Endothelial cell of umbilical vein (primary cell): ENCODE results near the gene PSMC3. TPM values are rescaled to one million over a fixed set of nuclear protein-coding genes. Genes with fewer than 3 reads are reported as not detected.

Source experiments
- BruUV-seq: library from RNA; stranded (reverse); fragments of 400-500 nt; replicated peaks from 2 replicates; lab custom pipeline; 2021; lab: Mats Ljungman, UMichigan
- CTCF ChIA-PET: fragments of 300-600, 350-600 bp; sonication (Branson Sonifier 250); formaldehyde crosslinking; loops from one replicate; lab custom pipeline; 2021; ENCODE audit warnings: antibody characterized with exemption, inconsistent platforms; lab: Charles Lee
- POLR2A ChIA-PET: fragments of 300-600, 350-600 bp; sonication (Branson Sonifier 250); formaldehyde crosslinking; loops from one replicate; lab custom pipeline; 2021; ENCODE audit warnings: antibody characterized with exemption, inconsistent platforms; lab: Charles Lee
- DNase-seq: peaks from one replicate; pipeline ENCODE4 v3.0.0-alpha.2; 2011; ENCODE audit warnings: low read depth, low spot score
- FAIRE-seq: peaks from 2 replicates; lab custom pipeline; 2011; peaks lifted over from hg19 to GRCh38; lab: Jason Lieb, UNC
- H2AFZ ChIP-seq: 2 replicates; pipeline ENCODE4 v1.6.0; 2012; ENCODE audit warnings: low read depth, low read length, control low read depth, inconsistent platforms
- H3K27ac ChIP-seq: 2 replicates; pipeline ENCODE4 v1.5.1; 2011; ENCODE audit warnings: low read depth, mild to moderate bottlenecking, control low read depth, low read length, moderate library complexity; ENCODE audit not compliant: insufficient read depth
- H3K27me3 ChIP-seq, 2 experiments: 2 replicates each; pipeline versions ENCODE4 v1.6.0 to v1.6.1; 2011; ENCODE audit warnings: low read length in 2 of 2, mixed read lengths in 1 of 2; ENCODE audit not compliant: control insufficient read depth in 2 of 2, insufficient read depth in 2 of 2
- H3K36me3 ChIP-seq, 2 experiments: 2 replicates in 1 of 2; 3 replicates in 1 of 2; pipeline ENCODE4 v1.5.1; 2011; ENCODE audit warnings: low read length in 2 of 2, mild to moderate bottlenecking in 1 of 2, moderate library complexity in 1 of 2; ENCODE audit not compliant: control insufficient read depth in 2 of 2, insufficient read depth in 2 of 2; ENCODE audit errors: extremely low read depth in 1 of 2
- H3K4me1 ChIP-seq: 3 replicates; pipeline ENCODE4 v1.5.1; 2011; ENCODE audit warnings: mild to moderate bottlenecking, low read length; ENCODE audit not compliant: control insufficient read depth, insufficient read depth; ENCODE audit errors: extremely low read depth
- H3K4me2 ChIP-seq: 2 replicates; pipeline ENCODE4 v1.6.1; 2011; ENCODE audit warnings: low read length, control low read depth, mixed read lengths; ENCODE audit not compliant: insufficient read depth
- H3K4me3 ChIP-seq, 3 experiments: fragments of 200-600 bp in 1 of 3; sonication (generic), shearing (Covaris generic) in 1 of 3; replicated peaks in 1 of 3; 2 replicates each; pipeline ENCODE4 v1.5.1; 2011 to 2016; ENCODE audit warnings: control low read depth in 3 of 3, low read length in 3 of 3, mild to moderate bottlenecking in 2 of 3, inconsistent platforms in 1 of 3, low read depth in 1 of 3, moderate library complexity in 1 of 3; ENCODE audit not compliant: insufficient read depth in 1 of 3
- H3K79me2 ChIP-seq: 2 replicates; pipeline ENCODE4 v1.6.0; 2012; ENCODE audit warnings: low read length, inconsistent platforms; ENCODE audit not compliant: control insufficient read depth, insufficient read depth
- H3K9ac ChIP-seq: replicated peaks from 2 replicates; pipeline ENCODE3; 2011; ENCODE audit warnings: low read length, control low read depth; ENCODE audit not compliant: insufficient read depth; ENCODE audit errors: extremely low read depth
- H3K9me1 ChIP-seq: replicated peaks from 3 replicates; pipeline ENCODE4 v1.6.0; 2011; ENCODE audit warnings: mild to moderate bottlenecking, low read length; ENCODE audit not compliant: control insufficient read depth, insufficient read depth; ENCODE audit errors: extremely low read depth
- H3K9me3 ChIP-seq: replicated peaks from 2 replicates; pipeline ENCODE4 v1.5.1; 2012; ENCODE audit warnings: low read length, inconsistent platforms; ENCODE audit not compliant: control insufficient read depth, insufficient read depth
- H4K20me1 ChIP-seq: replicated peaks from 2 replicates; pipeline ENCODE3; 2011; ENCODE audit warnings: mild to moderate bottlenecking, low read length; ENCODE audit not compliant: control insufficient read depth, insufficient read depth; ENCODE audit errors: extremely low read depth
- CTCF ChIP-seq, 2 donors: IDR thresholded peaks; 1 replicate in 1 of 2; 2 replicates in 1 of 2; pipeline ENCODE4 v1.5.1; 2011; ENCODE audit warnings: low read length in 2 of 2, mild to moderate bottlenecking in 2 of 2, moderate library complexity in 2 of 2, control low read depth in 1 of 2, inconsistent platforms in 1 of 2, low read depth in 1 of 2; ENCODE audit not compliant: insufficient read depth in 1 of 2; ENCODE audit errors: extremely low read depth in 1 of 2
- EZH2 ChIP-seq: IDR thresholded peaks from 2 replicates; pipeline ENCODE4 v1.6.1; 2012; ENCODE audit warnings: borderline replicate concordance, low read depth, mild to moderate bottlenecking, moderate library complexity, low read length, inconsistent platforms; ENCODE audit not compliant: severe bottlenecking
- FOS ChIP-seq: IDR thresholded peaks from 2 replicates; pipeline ENCODE4 v1.6.1; 2011; ENCODE audit warnings: mild to moderate bottlenecking, low read length, moderate library complexity, borderline replicate concordance; ENCODE audit not compliant: insufficient read depth
- GATA2 ChIP-seq: IDR thresholded peaks from 2 replicates; pipeline ENCODE4 v1.7.0; 2011; ENCODE audit warnings: low read depth, mild to moderate bottlenecking, moderate library complexity, mixed read lengths, low read length; ENCODE audit not compliant: insufficient read length, insufficient read depth
- JUN ChIP-seq: IDR thresholded peaks from 2 replicates; pipeline ENCODE4 v1.6.1; 2011; ENCODE audit warnings: borderline replicate concordance, low read depth; ENCODE audit not compliant: insufficient read length, insufficient read depth
- MAX ChIP-seq: IDR thresholded peaks from 2 replicates; pipeline ENCODE4 v1.6.1; 2011; ENCODE audit not compliant: insufficient read depth, insufficient read length
- MYC ChIP-seq: IDR thresholded peaks from one replicate; pipeline ENCODE4 v1.6.1; 2011; ENCODE audit warnings: mild to moderate bottlenecking, low read depth, low read length
- POLR2A ChIP-seq: IDR thresholded peaks from 2 replicates; pipeline ENCODE4 v1.6.1; 2012; ENCODE audit warnings: low read depth, mild to moderate bottlenecking, control low read depth, low read length
- POLR2AphosphoS5 ChIP-seq: IDR thresholded peaks from 2 replicates; pipeline ENCODE4 v1.6.1; 2012; ENCODE audit warnings: low read depth, mild to moderate bottlenecking, control low read depth, low read length, moderate library complexity; ENCODE audit not compliant: insufficient read depth
- dilution Hi-C: fragments of 300-500 bp; cut with MboI; formaldehyde crosslinking; loops from one replicate; pipeline ENCODE4 v1.15.0; 2019; ENCODE audit warnings: low sequenced_read_pairs; ENCODE audit not compliant: extremely low pct_ligation_motif_present
- intact Hi-C: fragments of 100-400 bp; cut with micrococcal nuclease; formaldehyde crosslinking; loops from one replicate; pipeline ENCODE4 v1.10.0; 2022
- polyA plus RNA-seq, 4 experiments: library from polyadenylated mRNA; depleted of rRNA in 3 of 4; stranded (reverse) in 3 of 4; unstranded in 1 of 4; fragments of >200 nt; gene quantifications; 2 replicates each; pipeline versions ENCODE4 v1.2.1 to v1.2.3, GENCODE V29; 2011 to 2012; ENCODE audit warnings: missing spikeins in 1 of 4
- total RNA-seq: library from RNA; stranded (reverse); gene quantifications from 2 replicates; pipeline ENCODE4 v1.2.3, GENCODE V29; 2021

The PSMC3 gene
- total and polyA plus RNA-seq, 2 donors (not counting 3 experiments of a cell fraction or from before 2014, with no cell fraction given): 179 to 203 TPM

GRCh38 chr11:47430524-47430923, 4.3 kb upstream of the PSMC3 start:
- no peak overlapping the region for H3K4me2 ChIP-seq
- no peak overlapping the region for H3K27ac ChIP-seq
- dilution Hi-C loops: no loop called here
- no peaks in the 10 kb centered on the region for H3K9me3 ChIP-seq
- H3K4me3 ChIP-seq: no peak overlapping the region
- H3K79me2 ChIP-seq: peaks cover 4% of the 10 kb centered on the region
- intact Hi-C loops: no loop called here
- no TSS peak for BruUV-seq
- no peaks in the 10 kb centered on the region for H3K27me3 ChIP-seq
- ChIA-PET CTCF (no interaction called here), POLR2A (no interaction called here)
- peaks cover under 1% of the 10 kb centered on the region for H3K4me1 ChIP-seq
- no peak overlapping the region for H2AFZ ChIP-seq
- TF ChIP-seq CTCF (IDR thresholded peaks at IDR 0.05; ENCODE audit: extremely low read depth in 1 of 2, insufficient read depth in 1 of 2, low read depth in 1 of 2, low read length in 2 of 2) (no peak), EZH2 (no peak), GATA2 (no peak), POLR2A (no peak), FOS (no peak), JUN (no peak), POLR2AphosphoS5 (no peak), MYC (no peak), MAX (no peak)
- DNase-seq: no peak
- H4K20me1 ChIP-seq: no peaks in the 10 kb centered on the region
- no peaks in the 10 kb centered on the region for H3K9me1 ChIP-seq
- FAIRE-seq: no peak
- H3K36me3 ChIP-seq: no peaks in the 10 kb centered on the region
- H3K9ac ChIP-seq: no peak overlapping the region
